GM13977 (cell line): Measurements from ENCODE around the gene AHSG.
"Not testable (repeated sequence)": the region's sequence is repeated elsewhere in the genome, so short reads cannot be mapped to it uniquely, and the experiment has no call there.

ENCODE experiments used
- DNase-seq: peaks from one replicate; pipeline ENCODE4 v3.0.0; 2012; ENCODE audit warnings: low spot score
- CTCF ChIP-seq: IDR thresholded peaks from 2 replicates; pipeline ENCODE4 v1.5.1; 2012; ENCODE audit warnings: mild to moderate bottlenecking, control low read depth; ENCODE audit not compliant: insufficient read depth; ENCODE audit errors: extremely low read depth, missing control alignments
- in situ Hi-C: fragments of 300-500 bp; cut with MboI; formaldehyde crosslinking; loops from one replicate; pipeline ENCODE4 v1.12.0; 2022; ENCODE audit warnings: low sequenced_read_pairs, low pct_unique_long_range_greater_than_20kb, mixed read lengths, inconsistent platforms; ENCODE audit not compliant: unreplicated experiment

Gene AHSG

DNA sequence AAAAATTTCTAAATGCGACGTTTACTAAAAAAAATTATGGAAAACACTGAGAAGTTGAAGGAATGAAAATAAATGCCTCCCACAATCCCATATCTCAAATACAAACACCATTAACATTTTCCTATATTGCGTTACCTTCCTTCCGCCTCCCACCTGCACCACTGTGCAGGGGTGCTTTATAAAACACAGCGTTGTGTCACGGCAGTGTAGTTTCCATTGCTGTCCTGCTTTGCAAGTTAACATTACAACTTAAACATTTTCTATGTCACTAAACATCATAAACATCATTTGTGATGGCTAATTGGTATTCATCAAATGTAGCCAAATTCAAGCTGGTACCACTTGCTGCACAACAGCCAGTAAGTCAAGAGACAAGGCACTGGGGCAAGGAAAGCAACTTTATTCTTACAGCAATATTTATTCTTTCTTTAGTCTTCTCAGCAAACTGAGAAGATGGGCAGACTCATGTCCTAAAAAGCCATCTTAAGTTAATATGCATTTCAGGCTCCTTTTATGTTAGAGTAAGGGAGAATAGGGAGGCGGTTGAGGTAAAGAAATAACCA is 15.1 kb downstream of the AHSG start:
- in situ Hi-C loops = no loop called here
- TF ChIP-seq CTCF = no peak
- DNase-seq = no peak

GRCh38 chr3:186628756-186629155 is 15.9 kb downstream of the AHSG start:
- TF ChIP-seq CTCF = no peak
- no peak for DNase-seq
- in situ Hi-C loops = no loop called here

DNA sequence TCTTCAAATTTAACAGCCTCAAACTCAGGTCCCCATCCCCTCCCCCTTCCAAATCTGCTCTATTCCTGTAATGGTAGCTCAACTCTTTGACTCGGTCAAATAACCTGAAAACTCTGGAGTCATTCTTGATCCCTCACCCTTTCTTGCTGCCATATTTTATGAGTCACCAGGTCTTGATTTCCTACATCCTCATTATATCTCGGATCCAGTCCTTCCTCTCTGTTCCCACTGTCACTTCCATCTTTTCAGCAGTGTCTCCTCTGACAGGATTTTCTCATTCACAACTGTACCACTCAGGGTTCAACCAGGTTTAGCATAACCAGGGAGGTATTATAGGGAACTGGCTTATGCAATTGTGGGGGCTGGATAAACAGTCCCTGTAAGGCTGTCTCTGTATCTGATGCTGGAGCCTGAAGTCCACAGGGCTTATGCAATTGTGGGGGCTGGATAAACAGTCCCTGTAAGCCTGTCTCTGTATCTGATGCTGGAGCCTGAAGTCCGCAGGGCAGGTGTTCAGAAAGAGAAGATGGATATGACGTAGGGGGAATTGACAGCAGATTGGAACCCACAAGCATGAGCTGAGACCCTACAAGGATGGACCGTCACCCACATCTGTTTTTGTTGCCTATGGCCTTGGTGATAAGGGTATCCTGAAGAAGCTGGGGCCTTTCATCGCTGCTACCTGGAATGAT is 18.2 kb downstream of the AHSG start:
- TF ChIP-seq CTCF = no peak

DNA sequence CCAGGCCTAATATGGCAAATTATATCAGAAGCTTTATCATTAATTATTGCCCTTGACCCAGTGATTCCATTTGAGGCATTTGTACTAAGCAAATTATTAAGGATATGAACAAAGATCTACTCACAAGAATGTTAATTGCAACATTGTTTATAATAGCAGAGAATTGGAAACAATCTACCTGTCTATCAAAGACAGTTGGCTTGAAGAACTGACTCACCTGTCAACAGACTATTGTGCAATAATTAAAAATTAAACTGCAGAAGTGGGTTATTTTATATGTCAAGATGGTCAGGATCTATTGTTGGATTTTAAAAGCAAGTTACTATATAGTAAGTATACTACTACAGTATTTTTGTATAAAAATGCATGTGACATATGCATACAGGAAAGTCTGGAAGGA is 20.6 kb downstream of the AHSG start:
- in situ Hi-C loops = no loop called here
- TF ChIP-seq CTCF = no peak
- no peak for DNase-seq

More for the DNA sequence above, 18.2 kb downstream of the AHSG start:
- in situ Hi-C loops = no loop called here
- no peak for DNase-seq

DNA sequence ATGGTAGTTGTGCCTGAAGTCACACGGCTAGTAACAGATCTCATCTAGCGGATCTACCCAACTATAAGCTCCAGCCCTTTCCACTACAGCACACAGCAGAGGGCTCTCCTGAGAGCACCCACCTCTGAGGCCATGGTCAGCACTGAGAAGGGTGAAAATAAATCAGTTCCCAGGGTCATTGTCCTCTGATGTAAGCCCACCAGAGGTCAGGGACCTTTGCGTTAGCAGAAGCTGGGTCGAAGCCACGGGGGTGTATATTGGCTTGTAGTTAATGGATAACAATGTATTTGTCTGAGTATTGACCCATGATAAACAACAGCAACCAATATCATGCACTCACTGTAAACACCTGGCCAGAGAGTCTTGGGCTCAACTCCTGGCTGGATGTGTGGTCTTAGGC is 21.3 kb downstream of the AHSG start:
- in situ Hi-C loops, DNase-seq: not testable (repeated sequence)

DNA sequence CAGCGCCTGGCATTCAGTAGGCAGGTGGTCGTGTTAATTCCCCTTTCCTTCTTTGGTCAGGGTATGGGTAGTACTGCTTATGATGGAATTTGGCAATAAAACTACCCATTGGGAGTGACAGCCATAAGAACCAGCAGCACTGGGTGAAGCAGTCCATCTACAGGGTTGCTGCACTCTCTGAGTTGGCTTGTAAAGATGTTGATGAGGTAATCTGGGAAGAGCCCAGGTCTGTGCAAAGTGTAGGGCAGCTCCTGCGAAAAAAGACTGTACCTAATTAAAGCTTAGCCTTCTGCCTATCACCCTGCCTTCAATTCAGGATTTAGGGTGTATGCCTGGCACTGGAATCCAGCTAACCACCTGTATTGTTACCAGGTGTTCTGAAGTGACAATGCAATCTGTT is 22.7 kb downstream of the AHSG start:
- in situ Hi-C loops = no loop called here
- TF ChIP-seq CTCF = no peak
- DNase-seq = no peak

GRCh38 chr3:186636536-186636935 is 23.7 kb downstream of the AHSG start:
- no peak for TF ChIP-seq CTCF
- DNase-seq = no peak
- in situ Hi-C loops = no loop called here
